Mucosa of descending colon (tissue), 3 donors: Measurements from ENCODE around the gene CXCR1. TPM values are rescaled to one million over a fixed set of nuclear protein-coding genes. Genes with fewer than 3 reads are reported as not detected.
"Not testable (repeated sequence)": the region's sequence is repeated elsewhere in the genome, so short reads cannot be mapped to it uniquely, and the experiment has no call there.

ENCODE experiments used
- ATAC-seq: fragments of 200-7000 bp; cut with Tn5 transposase; one replicate; pipeline ENCODE4 v1.9.1; 2020; ENCODE audit warnings: mild to moderate bottlenecking, moderate library complexity
- DNase-seq, 3 donors: peaks; one replicate each; pipeline ENCODE4 v3.0.0-alpha.2; 2020
- H3K36me3 ChIP-seq: fragments of 200-600 bp; one replicate; pipeline ENCODE4 v1.8.0; 2021; ENCODE audit warnings: low read depth, mild to moderate bottlenecking
- H3K4me1 ChIP-seq: fragments of 200-600 bp; one replicate; pipeline ENCODE4 v1.8.0; 2021; ENCODE audit warnings: low read depth, mild to moderate bottlenecking
- H3K4me3 ChIP-seq: fragments of 200-600 bp; one replicate; pipeline ENCODE4 v1.8.0; 2021; ENCODE audit warnings: mild to moderate bottlenecking
- H3K9me3 ChIP-seq: fragments of 200-600 bp; one replicate; pipeline ENCODE4 v1.8.0; 2021; ENCODE audit warnings: mild to moderate bottlenecking
- CTCF ChIP-seq: fragments of 200-600 bp; IDR thresholded peaks from one replicate; pipeline ENCODE4 v1.8.0; 2022; ENCODE audit warnings: antibody characterized with exemption, mild to moderate bottlenecking
- intact Hi-C, 2 donors: fragments of 100-400 bp; cut with DNase I in 1 of 2; cut with micrococcal nuclease in 1 of 2; formaldehyde crosslinking; loops; one replicate each; pipeline versions ENCODE4 v1.11.0 to v1.11.1; 2022; cut with DNase I, micrococcal nuclease
- total RNA-seq, 3 donors: library from RNA; stranded (reverse); fragmentation: NEBNext Ultra II Directional in 2 of 3; extraction: Animal tissue kit (Norgen Biotek cat#: 25700) in 2 of 3; gene quantifications; one replicate each; pipeline versions ENCODE4 v1.2.1 to v1.2.4, GENCODE V29; 2021 to 2023
- donor health status: DM: no; HTN: no; CAD: no; lungs with moderate emphysema.
- donor health status: DM: no; HTN: no; CAD: no.
- donor health status: DM: no; HTN: yes; CAD: no.

Gene CXCR1
- total RNA-seq, 3 donors from 2014 or later, result 0.13 to 0.27 TPM; not detected in 1

GRCh38 chr2:218172845-218173244 is 6.1 kb upstream of the CXCR1 start:
- Histone ChIP-seq H3K4me1 (no peaks in the 10 kb centered on the region), H3K36me3 (no peaks in the 10 kb centered on the region), H3K9me3 (no peaks in the 10 kb centered on the region), H3K4me3 (no peak overlapping the region)
- DNase-seq (no peak), ATAC-seq (no peak)
- intact Hi-C loops, result no loop called here
- TF ChIP-seq CTCF, result no peak

GRCh38 chr2:218171744-218172143 is 5.0 kb upstream of the CXCR1 start:
- H3K9me3 ChIP-seq, ATAC-seq, H3K36me3 ChIP-seq, intact Hi-C loops, H3K4me3 ChIP-seq, DNase-seq, H3K4me1 ChIP-seq: not testable (repeated sequence)

- H3K9me3 ChIP-seq, result no peaks in the 10 kb centered on the region
- no peak for DNase-seq
- no peak overlapping the region for H3K4me3 ChIP-seq
- no peaks in the 10 kb centered on the region for H3K4me1 ChIP-seq
- no peaks in the 10 kb centered on the region for H3K36me3 ChIP-seq
- TF ChIP-seq CTCF, result no peak
- ATAC-seq, result peak; percentile 66
- intact Hi-C loops, result no loop called here
Observed at GRCh38 chr2:218169757-218170546, 3.2 kb upstream of the CXCR1 start.

- peak in 2 of 3 donors; percentile 40 to 84 for DNase-seq
- peak; percentile 54 for ATAC-seq
- peak; percentile 32 for TF ChIP-seq CTCF
- intact Hi-C loops, result no loop called here
- no peak overlapping the region for H3K4me3 ChIP-seq
- H3K36me3 ChIP-seq, result no peaks in the 10 kb centered on the region
- no peaks in the 10 kb centered on the region for H3K4me1 ChIP-seq
- no peaks in the 10 kb centered on the region for H3K9me3 ChIP-seq
Observed at GRCh38 chr2:218168635-218169462, 2.1 kb upstream of the CXCR1 start.

- Histone ChIP-seq H3K4me1 (no peaks in the 10 kb centered on the region), H3K36me3 (no peaks in the 10 kb centered on the region), H3K4me3 (no peak overlapping the region), H3K9me3 (no peaks in the 10 kb centered on the region)
- TF ChIP-seq CTCF, result no peak
- ATAC-seq (no peak), DNase-seq (no peak)
- intact Hi-C loops, result no loop called here
Observed at GRCh38 chr2:218168016-218168415, 1.3 kb upstream of the CXCR1 start.

- no peak for TF ChIP-seq CTCF
- no peak for DNase-seq
- Histone ChIP-seq H3K4me3 (no peak overlapping the region), H3K9me3 (no peaks in the 10 kb centered on the region), H3K36me3 (no peaks in the 10 kb centered on the region), H3K4me1 (no peaks in the 10 kb centered on the region)
- intact Hi-C loops, result no loop called here
- no peak for ATAC-seq
Observed at GRCh38 chr2:218162814-218163213, 3.9 kb downstream of the CXCR1 start.
